CD4-positive, alpha-beta T cell treated with Interleukin-12 subunit alpha and Interleukin-12 subunit beta, for 1 hour (primary cell): ENCODE results near the gene DMD.
"Not testable (repeated sequence)": the region's sequence is repeated elsewhere in the genome, so short reads cannot be mapped to it uniquely, and the experiment has no call there.

Experiments used
- DNase-seq: peaks from one replicate; pipeline ENCODE4 v3.0.0-alpha.2; 2020

The DMD gene

GRCh38 chrX:32842053-32842452 is 369.3 kb downstream of the DMD start:
- no peak for DNase-seq

DNA sequence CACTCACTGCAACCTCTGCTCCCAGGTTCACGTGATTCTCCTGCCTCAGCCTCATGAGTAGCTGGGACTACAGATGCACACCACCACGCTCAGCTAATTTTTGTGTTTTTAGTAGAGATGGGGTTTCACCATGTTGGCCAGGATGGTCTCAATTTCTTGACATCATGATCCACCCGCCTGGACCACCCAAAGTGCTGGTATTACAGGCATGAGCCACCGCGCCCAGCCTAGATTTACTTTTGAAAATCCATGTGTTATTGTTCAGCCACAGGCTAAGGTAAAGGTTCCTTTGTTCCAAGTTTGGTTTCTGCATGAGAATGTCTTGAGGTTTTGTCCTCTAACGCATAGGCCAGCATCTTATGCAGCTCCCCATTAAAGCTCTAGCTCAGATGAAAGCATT is 371.6 kb downstream of the DMD start:
- no peak for DNase-seq

- DNase-seq: no peak
These were observed 386.3 kb downstream of the DMD start for GRCh38 chrX:32825009-32825408.

DNA sequence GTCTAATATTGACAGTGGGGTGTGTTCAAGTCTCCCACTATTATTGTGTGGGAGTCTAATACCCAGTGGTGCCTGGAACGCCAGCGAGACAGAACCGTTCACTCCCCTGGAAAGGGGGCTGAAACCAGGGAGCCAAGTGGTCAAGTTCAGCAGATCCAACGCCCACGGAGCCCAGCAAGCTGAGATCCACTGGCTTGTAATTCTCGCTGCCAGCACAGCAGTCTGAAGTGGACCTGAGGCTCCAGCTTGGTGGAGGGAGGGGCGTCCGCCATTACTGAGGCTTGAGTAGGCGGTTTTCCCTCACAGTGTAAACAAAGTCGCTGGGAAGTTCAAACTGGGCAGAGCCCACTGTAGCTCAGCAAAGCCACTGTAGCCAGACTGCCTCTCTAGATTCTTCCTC is 407.3 kb downstream of the DMD start:
- DNase-seq: no peak

GRCh38 chrX:32798990-32799389 is 412.4 kb downstream of the DMD start:
- no peak for DNase-seq

DNA sequence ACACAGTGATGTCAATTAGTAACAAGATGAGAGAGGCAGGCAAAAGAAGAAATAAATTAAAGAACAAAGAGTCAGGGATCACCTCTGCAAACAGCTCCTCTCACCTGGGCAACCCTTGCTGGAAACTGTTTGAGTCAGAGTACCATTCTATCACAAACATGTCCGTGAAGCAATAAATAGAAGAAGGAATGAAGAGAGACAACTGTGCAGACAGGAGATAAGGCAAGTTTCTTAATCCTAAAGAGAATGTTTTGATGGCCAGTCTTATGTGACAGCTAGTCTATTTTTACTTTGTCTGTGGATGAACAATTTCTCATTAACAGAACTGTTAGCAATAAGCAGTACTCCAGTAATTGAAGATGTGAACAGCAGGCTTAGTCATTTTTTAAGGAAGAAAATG is 422.4 kb downstream of the DMD start:
- DNase-seq: no peak

GRCh38 chrX:32780109-32780508 is 431.2 kb downstream of the DMD start:
- no peak for DNase-seq

DNA sequence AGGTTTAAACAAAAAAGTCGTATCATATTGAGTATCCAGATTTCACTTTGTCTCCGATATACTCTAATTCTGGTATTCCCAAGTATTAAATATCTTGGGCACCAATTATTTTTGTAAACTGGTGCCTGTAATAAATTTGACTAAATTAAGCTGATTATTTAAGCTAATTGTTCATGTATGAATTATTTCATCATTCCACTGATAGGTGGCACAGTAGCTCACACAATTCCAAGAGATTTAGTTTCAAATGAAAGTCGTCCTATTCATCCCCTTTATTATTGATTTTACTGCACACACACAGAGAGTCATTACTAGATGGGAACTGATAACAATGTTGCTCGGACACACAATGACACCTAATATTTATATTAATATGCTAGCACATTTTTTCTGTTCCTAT is 432.4 kb downstream of the DMD start:
- no peak for DNase-seq

- no peak for DNase-seq
These were observed 436.4 kb downstream of the DMD start for GRCh38 chrX:32774966-32775365.

DNA sequence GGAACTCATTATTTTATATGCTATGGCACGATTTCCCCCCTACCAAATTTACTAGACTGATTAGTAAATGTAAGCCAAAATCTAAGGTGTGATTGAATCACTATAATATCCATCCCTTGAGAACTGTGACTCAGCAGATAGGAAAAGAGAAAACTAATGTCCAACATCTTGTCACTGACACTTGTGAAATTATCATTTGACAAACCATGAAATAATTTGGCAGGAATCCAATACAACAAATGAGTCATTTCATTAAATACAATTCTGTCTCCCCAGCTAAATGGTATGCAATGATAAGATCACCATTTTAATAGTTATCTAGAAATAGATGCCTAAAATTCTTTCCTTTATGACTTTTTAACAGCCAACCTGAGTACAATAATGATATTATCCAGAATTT is 462.3 kb downstream of the DMD start:
- no peak for DNase-seq

DNA sequence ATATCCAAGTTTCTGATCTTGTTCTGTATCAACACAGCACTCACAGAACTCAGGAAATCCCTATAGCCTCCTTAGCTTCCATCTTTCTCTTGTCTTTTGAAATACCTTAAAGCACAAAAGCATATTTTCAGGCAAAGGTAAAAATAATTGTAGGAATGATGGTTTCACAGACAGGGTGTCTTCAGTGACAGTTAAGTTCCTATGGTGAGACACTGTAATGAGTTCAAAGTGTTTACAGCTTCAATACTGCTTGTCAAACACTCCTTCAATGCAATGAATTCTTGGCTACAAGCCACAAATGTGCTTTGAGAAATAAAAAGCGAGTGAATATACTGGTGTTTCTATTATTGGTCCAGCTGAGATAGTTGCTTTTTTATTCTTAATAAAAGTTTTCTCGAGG is 466.0 kb downstream of the DMD start:
- no peak for DNase-seq

DNA sequence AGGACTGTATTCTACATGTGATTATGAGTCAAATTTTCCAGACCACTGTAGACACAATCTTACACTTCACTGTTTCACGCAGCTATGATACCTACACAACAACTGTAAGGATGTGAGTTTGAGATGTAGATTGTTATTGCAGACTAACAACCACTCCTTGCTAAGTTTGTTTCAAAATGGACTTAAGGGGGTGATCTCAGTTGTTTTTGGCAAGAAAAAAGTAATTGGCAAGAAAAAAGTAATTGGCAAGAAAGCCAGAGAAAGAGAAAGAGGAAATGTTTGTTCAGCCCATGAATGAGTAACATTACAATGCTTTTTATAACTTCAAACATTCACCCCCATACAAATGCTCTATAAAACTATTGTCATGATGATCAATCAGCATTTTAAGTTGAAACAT is 466.4 kb downstream of the DMD start:
- no peak for DNase-seq

DNA sequence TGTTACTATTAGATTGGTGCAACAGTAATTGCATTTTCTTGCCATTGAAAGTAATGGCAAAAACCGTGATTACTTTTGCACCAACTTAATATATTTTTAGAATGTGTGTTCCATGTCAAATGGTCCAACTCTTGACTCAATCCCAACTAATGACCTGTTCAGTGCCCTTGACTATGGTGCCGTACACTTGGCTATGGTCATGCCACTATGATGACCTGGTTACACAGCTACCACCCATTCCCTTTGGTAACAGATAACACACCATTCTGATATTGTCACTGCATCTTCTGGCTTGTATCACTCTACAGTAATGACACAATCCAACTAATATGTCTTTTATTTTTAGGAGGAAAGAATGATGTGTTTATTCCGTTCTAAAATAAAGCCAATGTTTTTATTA is 469.4 kb downstream of the DMD start:
- no peak for DNase-seq

GRCh38 chrX:32708542-32708941 is 502.8 kb downstream of the DMD start:
- DNase-seq: no peak

DNA sequence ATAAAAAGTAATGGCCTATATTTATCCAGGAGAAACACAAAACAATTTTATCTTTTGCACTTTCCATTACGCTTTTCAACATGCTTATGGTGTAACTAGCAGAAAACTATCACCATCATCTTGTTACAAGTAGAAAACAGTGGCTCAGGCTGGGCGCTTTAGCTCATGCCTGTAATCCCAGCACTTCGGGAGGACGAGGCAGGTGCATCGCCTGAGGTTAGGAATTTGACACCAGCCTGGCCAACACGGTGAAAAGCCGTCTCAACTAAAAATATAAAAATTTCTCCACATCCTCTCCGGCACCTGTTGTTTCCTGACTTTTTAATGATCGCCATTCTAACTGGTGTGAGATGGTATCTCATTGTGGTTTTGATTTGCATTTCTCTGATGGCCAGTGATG is 506.0 kb downstream of the DMD start:
- DNase-seq: not testable (repeated sequence)

- DNase-seq: no peak
These were observed 524.0 kb downstream of the DMD start for GRCh38 chrX:32687379-32687778.

DNA sequence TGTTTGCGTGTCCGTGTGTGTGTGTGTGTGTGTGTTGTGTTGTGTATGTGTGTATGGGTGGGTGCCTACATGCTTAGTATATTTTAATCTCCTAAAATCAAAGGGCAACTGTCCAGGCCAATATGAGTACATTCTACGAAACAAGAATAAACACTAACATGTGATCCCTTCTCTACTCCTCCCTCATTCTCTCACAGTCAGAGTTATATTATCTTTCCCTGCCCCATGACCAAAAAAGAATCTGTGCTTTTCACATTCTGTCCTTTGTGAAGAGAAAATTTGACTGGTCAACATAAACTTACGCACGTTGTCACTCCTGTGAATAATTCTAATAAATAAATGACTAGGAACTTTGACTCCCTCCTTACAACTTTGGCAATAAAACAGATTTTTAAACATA is 532.9 kb downstream of the DMD start:
- DNase-seq: no peak

DNA sequence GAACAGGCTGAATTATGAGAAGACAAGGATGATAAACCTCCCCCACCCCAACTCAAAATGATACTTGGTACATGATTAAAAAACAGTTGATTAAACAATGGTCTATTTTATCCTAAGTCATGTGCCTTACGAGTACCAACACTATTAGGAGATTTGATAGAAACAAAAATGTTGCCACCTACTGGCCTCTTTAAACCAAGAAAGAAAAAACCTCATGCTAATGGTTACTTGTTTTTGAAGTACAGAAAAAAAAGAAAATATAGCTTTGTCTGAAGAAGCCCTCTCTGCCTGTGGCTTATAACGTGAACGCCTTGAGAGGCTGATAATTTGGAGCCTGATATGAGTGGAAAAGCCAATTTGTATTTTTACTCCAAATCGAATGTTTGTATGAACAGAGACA is 538.2 kb downstream of the DMD start:
- DNase-seq: no peak

DNA sequence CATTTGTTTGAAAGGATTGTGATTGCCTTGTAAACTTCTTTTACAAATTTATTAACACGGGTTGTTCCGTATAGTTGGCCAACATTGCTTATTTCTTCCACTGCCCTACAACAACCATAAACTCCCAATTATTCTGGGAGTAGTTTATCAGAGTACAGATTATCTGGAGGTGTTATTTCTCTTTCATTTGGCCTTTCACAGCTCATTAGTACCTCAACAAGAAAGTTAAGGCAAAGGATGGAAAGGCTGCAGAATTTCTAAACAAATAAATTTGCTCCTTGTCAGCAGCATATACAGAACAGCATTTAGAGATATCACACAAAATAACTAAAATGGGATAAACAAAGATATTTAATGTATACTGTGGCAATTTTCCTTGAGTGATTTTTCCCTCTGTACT is 548.8 kb downstream of the DMD start:
- no peak for DNase-seq

- no peak for DNase-seq
These were observed 566.7 kb downstream of the DMD start for GRCh38 chrX:32644476-32645245.

GRCh38 chrX:32642283-32642682 is 569.1 kb downstream of the DMD start:
- DNase-seq: no peak

DNA sequence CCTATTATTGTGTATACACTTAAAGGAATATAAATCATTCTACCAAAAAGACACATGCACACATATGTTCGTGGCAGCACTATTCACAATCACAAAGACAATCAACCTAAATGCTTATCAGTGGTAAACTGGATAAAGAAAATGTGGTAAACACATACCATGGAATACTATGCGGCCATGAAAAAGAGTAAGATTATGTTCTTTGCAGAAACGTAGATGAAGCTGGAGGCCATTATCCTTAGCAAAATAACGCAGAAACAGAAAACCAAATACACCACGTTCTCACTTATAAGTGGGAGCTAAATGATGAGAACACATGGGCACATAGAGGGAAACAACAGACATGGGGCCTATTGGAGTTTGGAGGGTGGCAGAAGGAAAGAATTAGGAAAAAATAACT is 593.2 kb downstream of the DMD start:
- no peak for DNase-seq

DNA sequence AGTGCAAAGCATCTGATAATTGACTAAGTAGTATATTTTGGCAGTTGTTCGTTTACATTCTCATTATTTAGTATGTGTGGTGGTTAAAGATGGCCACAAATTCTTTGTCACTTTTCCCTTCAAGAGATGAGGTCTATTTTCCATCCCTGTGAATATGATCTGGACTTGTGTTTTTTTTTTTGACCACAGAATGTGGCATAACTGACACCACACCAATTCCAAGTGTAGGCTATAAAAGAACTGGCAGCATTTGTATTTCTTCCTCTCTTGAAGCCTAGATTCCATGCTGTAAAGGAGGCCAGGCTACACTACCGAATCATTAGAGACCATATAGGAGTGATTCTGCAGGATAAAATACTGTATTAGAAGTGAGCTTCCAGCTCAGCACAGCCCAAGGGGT is 596.6 kb downstream of the DMD start:
- DNase-seq: no peak

- no peak for DNase-seq
These were observed 612.2 kb downstream of the DMD start for GRCh38 chrX:32599156-32599555.

DNA sequence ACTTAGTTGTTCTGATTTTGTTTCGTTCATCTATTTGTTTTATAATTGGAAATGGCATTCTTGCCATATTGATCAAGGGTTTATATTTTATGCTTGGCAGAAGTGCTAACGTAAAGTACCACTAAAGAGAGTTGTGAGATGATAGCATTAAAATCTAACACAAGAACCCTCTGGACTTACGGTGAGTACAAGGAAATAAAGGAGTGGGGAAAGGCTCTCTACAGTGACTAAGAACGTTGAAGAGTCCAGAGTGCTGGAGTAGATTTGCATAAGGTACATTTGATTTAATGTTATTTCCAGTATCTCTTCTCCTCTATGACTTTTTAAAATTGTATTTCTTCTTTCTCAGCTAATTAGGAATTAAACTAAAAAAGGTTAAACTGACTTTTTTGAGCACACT is 612.6 kb downstream of the DMD start:
- no peak for DNase-seq

- no peak for DNase-seq
These were observed 613.6 kb downstream of the DMD start for GRCh38 chrX:32597777-32598176.
